GM12872 (cell line): ENCODE results near the gene BPIFA1.

Experiments used
- CTCF ChIP-seq: IDR thresholded peaks from 3 replicates; pipeline ENCODE4 v1.5.1; 2011; ENCODE audit warnings: low read depth, mild to moderate bottlenecking, low read length, moderate library complexity; ENCODE audit not compliant: insufficient read depth

The BPIFA1 gene

GRCh38 chr20:33267701-33268100 lies 31.9 kb downstream of the BPIFA1 start:
- TF ChIP-seq CTCF: no peak

- no peak for TF ChIP-seq CTCF
Observed at GRCh38 chr20:33272155-33272873, 36.5 kb downstream of the BPIFA1 start.

GRCh38 chr20:33273117-33273851 lies 37.5 kb downstream of the BPIFA1 start:
- TF ChIP-seq CTCF: no peak

GRCh38 chr20:33275215-33275614 lies 39.4 kb downstream of the BPIFA1 start:
- TF ChIP-seq CTCF: no peak

GRCh38 chr20:33275871-33276270 lies 40.1 kb downstream of the BPIFA1 start:
- TF ChIP-seq CTCF: no peak

GRCh38 chr20:33276303-33277113 lies 40.7 kb downstream of the BPIFA1 start:
- no peak for TF ChIP-seq CTCF
